ENCODE data around the gene TMC2.

Gene TMC2

DNA sequence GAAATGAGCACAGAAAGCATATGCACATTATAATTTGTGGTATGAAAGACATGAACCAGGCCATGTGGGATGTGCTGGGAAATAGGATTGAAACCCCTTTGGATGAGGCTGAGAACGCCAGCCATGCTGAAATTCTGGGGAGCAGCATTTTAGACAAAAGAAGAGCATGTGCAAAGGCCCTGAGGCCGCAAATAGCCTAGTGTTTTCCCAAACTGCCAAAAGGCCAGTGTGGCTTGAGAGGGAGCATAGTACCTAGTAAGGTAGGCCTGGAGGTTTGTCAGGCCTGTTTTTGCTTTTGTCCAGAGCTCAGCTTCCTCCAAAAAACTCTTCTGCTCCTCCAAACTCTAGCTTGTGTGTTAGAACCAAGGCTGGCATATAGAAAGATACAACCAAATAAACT, 58.7 kb downstream of the TMC2 start:
- Histone ChIP-seq H3K23ac (ENCODE audit: low read length) (no peak overlapping the region), H4K5ac (ENCODE audit: low read length) (no peak overlapping the region), H3K27ac (ENCODE audit: low read depth, low read length) (no peak overlapping the region), H3K79me2 (ENCODE audit: control insufficient read depth, insufficient read depth, low read length) (no peaks in the 10 kb centered on the region), H2BK5ac (ENCODE audit: low read length) (no peak overlapping the region), H3K36me3 (ENCODE audit: control insufficient read depth, insufficient read depth, low read length) (no peaks in the 10 kb centered on the region), H3K56ac (ENCODE audit: low read length) (no peak overlapping the region), H3K79me1 (ENCODE audit: low read length) (no peaks in the 10 kb centered on the region), H2BK120ac (ENCODE audit: low read depth, low read length) (no peak overlapping the region), H3K4me1 (ENCODE audit: control insufficient read depth, low read depth, low read length) (no peaks in the 10 kb centered on the region), H3K4ac (ENCODE audit: low read depth, low read length) (no peak overlapping the region), H3K18ac (ENCODE audit: low read length) (no peak overlapping the region), H2BK15ac (replicated peaks; ENCODE audit: low read depth) (no peak overlapping the region), H2AK5ac (ENCODE audit: low read length) (no peak overlapping the region), H3K9ac (ENCODE audit: low read length) (no peak overlapping the region), H3K4me3 (ENCODE audit: low read length) (no peak overlapping the region), H3K27me3 (ENCODE audit: insufficient read depth, low read length, poor library complexity) (no peaks in the 10 kb centered on the region), H4K8ac (ENCODE audit: low read depth, low read length) (no peak overlapping the region), H3K4me2 (ENCODE audit: low read length) (no peak overlapping the region)
- WGBS (ENCODE audit: extremely low coverage, insufficient coverage, low lambda C conversion rate): no CpG with 5 or more reads among the region's 2 CpGs
- no peak for DNase-seq

- no peaks in the 10 kb centered on the region for H3K27me3 ChIP-seq (ENCODE audit: insufficient read depth, low read length, poor library complexity)
- no peak overlapping the region for H2BK120ac ChIP-seq (ENCODE audit: low read depth, low read length)
- H3K18ac ChIP-seq (ENCODE audit: low read length): no peak overlapping the region
- no peaks in the 10 kb centered on the region for H3K79me2 ChIP-seq (ENCODE audit: control insufficient read depth, insufficient read depth, low read length)
- H3K56ac ChIP-seq (ENCODE audit: low read length): no peak overlapping the region
- H2BK15ac ChIP-seq (replicated peaks; ENCODE audit: low read depth): no peak overlapping the region
- H3K4me2 ChIP-seq (ENCODE audit: low read length): no peak overlapping the region
- no peaks in the 10 kb centered on the region for H3K36me3 ChIP-seq (ENCODE audit: control insufficient read depth, insufficient read depth, low read length)
- no peak overlapping the region for H2BK5ac ChIP-seq (ENCODE audit: low read length)
- H3K27ac ChIP-seq (ENCODE audit: low read depth, low read length): no peak overlapping the region
- H3K9ac ChIP-seq (ENCODE audit: low read length): no peak overlapping the region
- WGBS (ENCODE audit: extremely low coverage, insufficient coverage, low lambda C conversion rate): no CpG with 5 or more reads among the region's 8 CpGs
- H3K4me3 ChIP-seq (ENCODE audit: low read length): no peak overlapping the region
- no peak overlapping the region for H3K4ac ChIP-seq (ENCODE audit: low read depth, low read length)
- H3K79me1 ChIP-seq (ENCODE audit: low read length): no peaks in the 10 kb centered on the region
- no peak overlapping the region for H4K5ac ChIP-seq (ENCODE audit: low read length)
- H3K23ac ChIP-seq (ENCODE audit: low read length): no peak overlapping the region
- DNase-seq: no peak
- H2AK5ac ChIP-seq (ENCODE audit: low read length): no peak overlapping the region
- H3K4me1 ChIP-seq (ENCODE audit: control insufficient read depth, low read depth, low read length): no peaks in the 10 kb centered on the region
- H4K8ac ChIP-seq (ENCODE audit: low read depth, low read length): no peak overlapping the region
Observed at GRCh38 chr20:2596673-2597279, 60.4 kb downstream of the TMC2 start.

- H3K23ac ChIP-seq (ENCODE audit: low read length): no peak overlapping the region
- no peaks in the 10 kb centered on the region for H3K79me1 ChIP-seq (ENCODE audit: low read length)
- H3K79me2 ChIP-seq (ENCODE audit: control insufficient read depth, insufficient read depth, low read length): no peaks in the 10 kb centered on the region
- no peak overlapping the region for H2BK15ac ChIP-seq (replicated peaks; ENCODE audit: low read depth)
- H3K4me3 ChIP-seq (ENCODE audit: low read length): no peak overlapping the region
- H4K5ac ChIP-seq (ENCODE audit: low read length): no peak overlapping the region
- no peaks in the 10 kb centered on the region for H3K4me1 ChIP-seq (ENCODE audit: control insufficient read depth, low read depth, low read length)
- WGBS (ENCODE audit: extremely low coverage, insufficient coverage, low lambda C conversion rate): no CpG with 5 or more reads among the region's 5 CpGs
- no peaks in the 10 kb centered on the region for H3K27me3 ChIP-seq (ENCODE audit: insufficient read depth, low read length, poor library complexity)
- no peak overlapping the region for H3K4ac ChIP-seq (ENCODE audit: low read depth, low read length)
- no peak overlapping the region for H3K9ac ChIP-seq (ENCODE audit: low read length)
- no peak overlapping the region for H3K27ac ChIP-seq (ENCODE audit: low read depth, low read length)
- no peaks in the 10 kb centered on the region for H3K36me3 ChIP-seq (ENCODE audit: control insufficient read depth, insufficient read depth, low read length)
- no peak overlapping the region for H3K18ac ChIP-seq (ENCODE audit: low read length)
- peak; percentile 40 for DNase-seq
- no peak overlapping the region for H4K8ac ChIP-seq (ENCODE audit: low read depth, low read length)
- no peak overlapping the region for H2AK5ac ChIP-seq (ENCODE audit: low read length)
- no peak overlapping the region for H2BK5ac ChIP-seq (ENCODE audit: low read length)
- H2BK120ac ChIP-seq (ENCODE audit: low read depth, low read length): no peak overlapping the region
- no peak overlapping the region for H3K56ac ChIP-seq (ENCODE audit: low read length)
- no peak overlapping the region for H3K4me2 ChIP-seq (ENCODE audit: low read length)
Observed at GRCh38 chr20:2599288-2600006, 63.1 kb downstream of the TMC2 start.

DNA sequence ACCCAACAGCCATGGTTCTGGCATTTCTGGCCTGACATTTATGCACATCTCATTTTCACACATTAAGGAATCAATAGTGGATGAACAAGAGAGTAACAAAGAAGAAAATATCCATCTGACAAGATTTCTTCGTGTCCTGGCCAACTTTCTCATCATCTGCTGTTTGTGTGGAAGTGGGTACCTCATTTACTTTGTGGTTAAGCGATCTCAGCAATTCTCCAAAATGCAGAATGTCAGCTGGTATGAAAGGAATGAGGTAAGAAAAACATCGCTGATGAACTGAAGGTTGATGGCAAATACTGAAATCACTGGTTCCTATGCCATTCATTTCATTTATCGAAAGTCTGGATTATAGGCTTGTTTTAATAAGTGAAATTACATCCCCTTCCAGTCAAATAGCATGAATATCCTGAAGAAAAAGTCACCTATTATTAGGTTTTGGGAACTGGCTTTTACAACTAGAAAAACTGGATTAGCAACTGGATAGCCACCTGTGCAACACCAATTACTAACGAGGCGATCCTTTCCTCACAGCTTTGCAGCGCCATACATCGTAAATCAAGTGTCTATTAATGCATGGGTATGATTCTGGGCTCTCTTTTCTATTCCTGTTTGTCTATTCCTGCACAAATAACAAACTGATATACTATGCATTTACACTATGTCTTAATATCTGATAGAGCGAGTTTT, 65.8 kb downstream of the TMC2 start:
- Histone ChIP-seq H3K79me2 (ENCODE audit: control insufficient read depth, insufficient read depth, low read length) (no peaks in the 10 kb centered on the region), H3K4ac (ENCODE audit: low read depth, low read length) (no peak overlapping the region), H2AK5ac (ENCODE audit: low read length) (no peak overlapping the region), H3K23ac (ENCODE audit: low read length) (no peak overlapping the region), H3K27ac (ENCODE audit: low read depth, low read length) (no peak overlapping the region), H3K4me3 (ENCODE audit: low read length) (no peak overlapping the region), H3K18ac (ENCODE audit: low read length) (no peak overlapping the region), H2BK5ac (ENCODE audit: low read length) (no peak overlapping the region), H3K9ac (ENCODE audit: low read length) (no peak overlapping the region), H3K56ac (ENCODE audit: low read length) (no peak overlapping the region), H3K4me1 (ENCODE audit: control insufficient read depth, low read depth, low read length) (no peaks in the 10 kb centered on the region), H3K36me3 (ENCODE audit: control insufficient read depth, insufficient read depth, low read length) (no peaks in the 10 kb centered on the region), H2BK120ac (ENCODE audit: low read depth, low read length) (no peak overlapping the region), H3K79me1 (ENCODE audit: low read length) (no peaks in the 10 kb centered on the region), H3K4me2 (ENCODE audit: low read length) (no peak overlapping the region), H2BK15ac (replicated peaks; ENCODE audit: low read depth) (no peak overlapping the region), H3K27me3 (ENCODE audit: insufficient read depth, low read length, poor library complexity) (no peaks in the 10 kb centered on the region), H4K8ac (ENCODE audit: low read depth, low read length) (no peak overlapping the region), H4K5ac (ENCODE audit: low read length) (no peak overlapping the region)
- no peak for DNase-seq
- no CpG with 5 or more reads among the region's 9 CpGs for WGBS (ENCODE audit: extremely low coverage, insufficient coverage, low lambda C conversion rate)

- no peak overlapping the region for H2AK5ac ChIP-seq (ENCODE audit: low read length)
- WGBS (ENCODE audit: extremely low coverage, insufficient coverage, low lambda C conversion rate): no CpG with 5 or more reads among the region's 4 CpGs
- no peak overlapping the region for H2BK120ac ChIP-seq (ENCODE audit: low read depth, low read length)
- no peak overlapping the region for H3K4me3 ChIP-seq (ENCODE audit: low read length)
- no peak overlapping the region for H4K8ac ChIP-seq (ENCODE audit: low read depth, low read length)
- no peaks in the 10 kb centered on the region for H3K4me1 ChIP-seq (ENCODE audit: control insufficient read depth, low read depth, low read length)
- H3K36me3 ChIP-seq (ENCODE audit: control insufficient read depth, insufficient read depth, low read length): no peaks in the 10 kb centered on the region
- H3K9ac ChIP-seq (ENCODE audit: low read length): no peak overlapping the region
- no peak overlapping the region for H2BK5ac ChIP-seq (ENCODE audit: low read length)
- DNase-seq: no peak
- H3K56ac ChIP-seq (ENCODE audit: low read length): no peak overlapping the region
- no peak overlapping the region for H2BK15ac ChIP-seq (replicated peaks; ENCODE audit: low read depth)
- H3K23ac ChIP-seq (ENCODE audit: low read length): no peak overlapping the region
- no peak overlapping the region for H3K4me2 ChIP-seq (ENCODE audit: low read length)
- no peak overlapping the region for H3K4ac ChIP-seq (ENCODE audit: low read depth, low read length)
- H3K79me2 ChIP-seq (ENCODE audit: control insufficient read depth, insufficient read depth, low read length): no peaks in the 10 kb centered on the region
- H4K5ac ChIP-seq (ENCODE audit: low read length): no peak overlapping the region
- no peak overlapping the region for H3K18ac ChIP-seq (ENCODE audit: low read length)
- no peak overlapping the region for H3K27ac ChIP-seq (ENCODE audit: low read depth, low read length)
- H3K27me3 ChIP-seq (ENCODE audit: insufficient read depth, low read length, poor library complexity): no peaks in the 10 kb centered on the region
- no peaks in the 10 kb centered on the region for H3K79me1 ChIP-seq (ENCODE audit: low read length)
Observed at GRCh38 chr20:2602746-2603145, 66.4 kb downstream of the TMC2 start.

All from mesendoderm (in vitro differentiated cells).